ENCODE data around the gene EXOSC9.

Gene EXOSC9

DNA sequence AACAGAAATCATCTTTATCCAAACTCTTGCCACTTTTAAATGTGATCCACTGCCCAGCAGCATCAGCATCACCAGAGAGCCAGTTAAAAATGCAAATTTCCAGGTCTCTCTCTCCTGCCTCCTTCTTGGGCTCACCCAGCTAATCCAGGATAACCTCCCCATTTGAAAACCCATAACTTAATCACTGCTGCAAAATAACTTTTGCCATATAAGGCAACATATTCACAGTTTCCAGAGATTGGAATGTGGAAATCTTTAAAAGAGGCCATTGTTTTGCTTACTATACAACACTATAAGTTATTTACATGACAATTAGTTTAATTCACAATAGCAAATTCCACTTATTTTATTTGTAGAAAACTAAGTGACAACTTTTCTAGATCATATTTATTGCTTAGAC lies 4.8 kb upstream of the EXOSC9 start:
- DNase-seq = no peak
- no peak for TF ChIP-seq GATA1 (IDR thresholded peaks at IDR 0.05; ENCODE audit: low read depth, low read length)
- no peak for TF ChIP-seq POLR2A (IDR thresholded peaks at IDR 0.05; ENCODE audit: low read length)

DNA sequence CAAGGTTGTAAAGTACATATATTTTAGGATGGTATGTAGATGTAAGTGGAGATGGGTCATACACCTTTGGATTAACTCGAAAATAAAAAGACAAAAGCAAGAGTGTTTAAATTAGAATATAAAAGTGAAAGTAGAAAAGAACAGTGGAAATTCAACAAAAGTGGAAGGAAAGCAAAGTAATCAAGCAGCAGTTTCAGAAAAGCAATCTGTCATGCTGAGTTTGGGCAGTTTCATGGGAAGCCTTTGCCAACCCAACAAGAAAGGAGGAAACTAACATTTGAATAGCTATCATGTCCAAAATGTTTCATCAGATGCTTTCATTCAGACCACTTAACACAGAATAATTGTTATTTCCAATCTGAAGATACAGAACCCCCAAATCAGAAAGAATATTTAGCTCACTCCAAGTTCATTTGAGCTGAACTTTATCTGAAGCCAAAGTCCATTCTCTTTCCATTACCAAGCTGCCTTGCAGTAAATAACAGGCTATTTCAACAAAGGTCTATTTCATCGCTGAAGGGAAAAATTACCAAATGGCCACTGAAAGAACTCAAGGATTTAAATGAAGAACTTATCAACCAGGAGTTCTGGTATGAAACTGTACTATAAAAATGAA lies 1.8 kb upstream of the EXOSC9 start:
- peak in 1 of 2 experiments; percentile 65 for DNase-seq
- TF ChIP-seq POLR2A (IDR thresholded peaks at IDR 0.05; ENCODE audit: low read length) (no peak), GATA1 (IDR thresholded peaks at IDR 0.05; ENCODE audit: low read depth, low read length) (no peak)

DNA sequence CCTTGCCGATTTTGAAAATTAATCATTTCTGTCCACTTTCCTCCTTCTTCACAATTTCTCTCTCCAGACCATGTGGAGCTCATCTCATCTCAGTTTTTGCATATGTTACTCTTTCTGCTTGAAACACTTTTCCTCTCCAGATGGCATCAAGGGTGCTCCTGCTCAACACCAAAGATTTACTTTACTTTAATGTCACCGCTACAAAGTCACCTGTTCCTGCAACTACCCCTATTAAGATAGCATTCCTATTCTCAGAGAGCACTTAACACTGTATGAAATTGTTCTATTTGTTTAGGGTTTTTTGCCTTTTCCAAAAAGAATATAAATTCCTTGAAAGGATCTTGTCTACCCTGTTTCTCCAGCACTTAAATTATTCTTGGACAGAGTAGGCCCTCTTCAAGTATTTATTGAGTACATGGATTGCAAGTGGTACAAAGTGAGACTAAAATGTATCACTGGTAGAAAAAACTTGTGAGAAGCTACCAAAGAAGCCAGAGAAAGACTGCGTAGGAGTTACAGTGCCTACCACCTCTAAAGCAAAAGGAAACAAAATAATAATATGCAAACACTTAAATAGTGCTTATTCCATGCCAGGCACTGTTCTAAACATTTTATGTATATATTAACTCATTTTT lies 1.1 kb upstream of the EXOSC9 start:
- peak in 1 of 2 experiments; percentile 61 for DNase-seq
- TF ChIP-seq POLR2A (IDR thresholded peaks at IDR 0.05; ENCODE audit: low read length) = no peak
- no peak for TF ChIP-seq GATA1 (IDR thresholded peaks at IDR 0.05; ENCODE audit: low read depth, low read length)

DNA sequence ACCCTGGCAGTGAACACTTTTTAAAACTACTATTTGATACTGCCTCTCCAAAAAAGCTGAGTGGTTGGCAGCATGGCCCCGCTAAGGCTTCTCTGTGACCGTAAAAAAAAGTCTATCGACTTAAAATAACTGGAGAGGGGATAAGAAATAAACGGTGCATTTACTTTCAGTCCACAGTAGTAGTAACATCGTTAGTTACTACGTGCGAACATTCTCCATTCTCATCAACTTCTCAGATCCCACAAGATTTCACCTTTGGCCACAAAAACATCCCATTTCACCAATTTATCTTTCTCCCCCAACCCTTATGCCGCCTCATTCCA lies 524 bp upstream of the EXOSC9 start:
- no peak for DNase-seq
- TF ChIP-seq POLR2A (IDR thresholded peaks at IDR 0.05; ENCODE audit: low read length) (no peak), GATA1 (IDR thresholded peaks at IDR 0.05; ENCODE audit: low read depth, low read length) (no peak)

DNA sequence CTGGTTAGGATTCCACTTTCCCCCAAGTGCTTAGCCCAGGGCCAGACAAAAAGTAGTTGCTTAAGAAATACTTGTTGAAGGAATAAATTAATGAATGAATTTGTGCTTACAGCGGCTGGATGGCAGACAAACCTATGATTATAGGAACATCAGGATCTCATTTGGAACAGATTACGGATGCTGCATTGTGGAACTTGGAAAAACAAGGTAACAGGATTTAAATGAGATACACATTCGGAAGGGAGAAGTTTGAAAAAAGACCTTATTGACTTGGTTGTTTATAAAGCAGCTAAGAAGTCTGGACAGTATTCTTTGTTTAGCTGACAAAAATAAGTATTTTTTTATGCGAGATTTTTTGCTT lies 572 bp downstream of the EXOSC9 start:
- TF ChIP-seq POLR2A (IDR thresholded peaks at IDR 0.05; ENCODE audit: low read length) (no peak), GATA1 (IDR thresholded peaks at IDR 0.05; ENCODE audit: low read depth, low read length) (no peak)
- DNase-seq = no peak

DNA sequence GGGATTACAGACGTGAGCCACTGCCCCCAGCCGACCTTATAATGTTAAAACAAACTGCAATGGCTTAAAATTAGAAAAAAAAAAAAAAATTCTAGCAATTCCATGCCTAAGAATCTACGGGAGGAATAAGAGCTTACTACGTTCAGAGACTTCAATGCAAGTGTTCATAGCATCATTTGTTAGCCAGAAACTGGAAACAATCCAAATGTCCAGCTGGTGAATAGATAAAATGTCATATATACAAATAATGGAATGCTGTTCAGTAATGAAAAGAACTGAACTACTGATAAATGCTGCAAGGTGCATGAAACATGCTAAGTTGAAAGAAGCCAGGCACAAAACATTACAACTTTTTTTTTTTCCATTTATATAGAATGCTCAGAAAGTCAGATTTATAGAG lies 5.3 kb downstream of the EXOSC9 start:
- TF ChIP-seq GATA1 (IDR thresholded peaks at IDR 0.05; ENCODE audit: low read depth, low read length) (no peak), POLR2A (IDR thresholded peaks at IDR 0.05; ENCODE audit: low read length) (no peak)

DNA sequence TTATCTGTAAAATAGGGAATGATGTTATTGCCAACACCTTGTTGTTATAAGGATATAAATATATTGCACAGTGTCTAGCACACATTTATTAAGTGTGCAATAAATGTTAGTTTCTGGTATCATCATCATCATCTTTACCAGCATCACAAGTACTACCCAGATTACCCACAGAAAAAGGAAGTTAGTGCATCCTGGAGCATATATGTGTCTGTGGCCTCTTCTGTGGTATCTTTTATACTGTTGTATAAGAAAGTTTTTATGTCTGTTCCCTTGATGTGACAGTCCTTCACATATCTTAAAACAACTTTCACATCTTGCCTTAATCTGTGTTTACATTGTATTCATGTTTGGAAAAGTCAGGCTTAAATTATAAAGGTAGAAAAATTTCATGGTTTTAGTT lies 10.0 kb downstream of the EXOSC9 start:
- no peak for TF ChIP-seq GATA1 (IDR thresholded peaks at IDR 0.05; ENCODE audit: low read depth, low read length)
- no peak for TF ChIP-seq POLR2A (IDR thresholded peaks at IDR 0.05; ENCODE audit: low read length)
- no peak for DNase-seq

More for the DNA sequence above, 5.3 kb downstream of the EXOSC9 start:
- peak; percentile 46 to 54 for DNase-seq

DNA sequence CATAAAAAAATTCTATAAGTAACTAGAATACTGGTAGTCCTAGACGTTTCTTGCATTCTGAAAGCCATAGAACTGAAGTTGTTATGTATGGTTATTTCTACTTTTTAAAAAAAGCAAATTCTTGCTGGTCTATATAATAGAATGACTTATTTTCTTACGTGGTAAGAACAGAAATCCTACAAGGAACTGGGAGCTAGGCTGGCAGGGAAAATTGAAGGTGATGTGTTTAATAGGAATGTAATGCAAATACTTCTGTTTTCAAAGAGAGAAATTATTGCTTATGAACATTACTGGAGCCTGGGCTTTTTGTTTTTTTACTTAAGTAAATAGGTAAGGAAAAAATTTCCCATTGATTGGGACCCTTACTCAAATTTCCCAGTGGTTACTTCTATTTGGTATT lies 13.6 kb downstream of the EXOSC9 start:
- DNase-seq = no peak
- TF ChIP-seq GATA1 (IDR thresholded peaks at IDR 0.05; ENCODE audit: low read depth, low read length) (no peak), POLR2A (IDR thresholded peaks at IDR 0.05; ENCODE audit: low read length) (no peak)

DNA sequence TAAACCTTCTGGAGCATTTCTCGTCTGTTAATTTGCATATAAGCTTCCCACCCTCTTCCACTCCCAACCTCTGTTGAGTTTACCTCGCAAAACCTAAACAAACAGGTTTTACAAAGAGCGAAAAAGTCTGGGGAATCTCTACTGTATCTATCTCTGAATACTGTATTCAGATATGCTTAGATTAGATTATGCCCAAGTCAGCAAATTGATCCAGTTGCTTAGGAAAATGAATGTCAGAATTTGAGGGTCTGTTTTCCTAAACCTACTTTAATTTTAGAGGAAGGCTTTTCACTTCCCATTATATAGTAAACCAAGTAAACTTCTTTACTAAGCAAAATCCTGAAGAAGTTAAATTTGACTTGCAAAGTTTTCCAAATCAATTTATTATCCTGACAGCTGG lies 15.9 kb downstream of the EXOSC9 start:
- no peak for DNase-seq
- TF ChIP-seq GATA1 (IDR thresholded peaks at IDR 0.05; ENCODE audit: low read depth, low read length) = no peak
- no peak for TF ChIP-seq POLR2A (IDR thresholded peaks at IDR 0.05; ENCODE audit: low read length)

DNA sequence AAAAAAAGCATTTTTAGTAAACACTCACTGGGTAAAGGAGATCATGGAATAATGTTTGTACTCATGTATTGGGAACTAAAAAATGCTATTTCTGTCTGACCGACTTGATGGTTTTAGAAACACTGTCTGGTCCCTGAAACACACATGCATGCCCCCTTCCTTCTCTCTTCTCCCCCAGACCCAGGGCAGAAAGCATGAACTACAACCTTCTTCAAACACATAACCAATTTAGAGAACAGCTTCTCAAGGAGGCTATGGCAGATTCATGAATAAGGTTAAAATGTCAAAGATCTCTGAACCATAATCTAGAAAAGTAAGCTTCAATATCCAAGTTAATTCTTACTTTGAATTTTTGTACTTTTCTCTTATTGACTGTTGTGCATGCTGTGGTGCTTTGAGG lies 16.6 kb downstream of the EXOSC9 start:
- TF ChIP-seq POLR2A (IDR thresholded peaks at IDR 0.05; ENCODE audit: low read length) (no peak), GATA1 (IDR thresholded peaks at IDR 0.05; ENCODE audit: low read depth, low read length) (no peak)
- no peak for DNase-seq

DNA sequence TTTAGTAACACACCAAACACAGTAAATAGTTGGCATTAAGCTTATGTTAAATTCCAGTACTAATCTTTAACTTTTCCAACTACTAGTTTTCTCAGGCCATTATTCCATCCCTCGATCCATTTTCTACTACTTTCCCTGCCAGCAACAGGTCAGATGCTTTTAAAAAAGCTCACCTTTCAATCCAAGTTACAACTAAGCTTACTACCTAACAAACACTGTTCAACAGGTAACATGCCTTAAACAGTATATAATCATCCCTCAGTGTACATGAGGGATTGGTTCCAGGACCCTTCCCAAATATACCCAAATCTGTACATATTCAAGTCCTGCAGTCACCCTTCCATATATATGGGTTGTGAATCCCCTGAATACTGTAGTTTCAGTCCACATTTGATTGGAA lies 17.1 kb downstream of the EXOSC9 start:
- no peak for DNase-seq
- TF ChIP-seq POLR2A (IDR thresholded peaks at IDR 0.05; ENCODE audit: low read length) (no peak), GATA1 (IDR thresholded peaks at IDR 0.05; ENCODE audit: low read depth, low read length) (no peak)

DNA sequence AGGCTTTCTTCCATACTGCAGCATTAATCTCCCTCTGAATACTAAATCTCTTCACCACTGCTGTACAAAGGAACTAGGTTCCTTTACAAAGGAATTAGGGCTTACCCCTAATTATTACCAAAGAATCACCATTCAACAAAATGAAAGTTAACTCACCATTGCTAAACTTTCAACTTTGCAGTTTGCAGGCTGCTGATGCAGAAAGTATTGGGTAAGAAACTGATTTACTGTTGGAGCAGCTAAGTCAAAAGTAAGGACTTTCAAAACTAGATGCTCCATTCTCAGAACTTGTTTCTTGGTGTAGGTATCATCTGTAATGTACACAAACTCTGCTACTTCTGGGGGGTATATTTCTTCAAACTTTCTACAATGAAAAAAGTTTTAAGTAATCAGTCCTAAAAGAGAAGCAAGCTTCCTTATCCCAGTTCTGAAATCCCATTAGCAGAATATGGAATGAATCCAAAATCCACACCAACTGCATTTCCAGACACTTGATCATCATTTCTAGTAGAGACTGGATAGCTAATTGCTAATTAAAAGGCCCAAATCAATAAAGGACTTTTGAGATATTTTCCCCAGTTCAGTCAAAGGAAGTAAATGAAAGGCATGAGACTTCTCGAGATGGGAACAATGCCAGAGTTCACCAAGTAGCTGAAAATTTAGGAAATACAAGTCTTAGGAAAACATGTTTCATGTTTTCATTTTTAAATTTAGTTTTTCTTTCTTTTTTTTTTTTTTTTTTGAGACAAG lies 18.3 kb downstream of the EXOSC9 start:
- TF ChIP-seq GATA1 (IDR thresholded peaks at IDR 0.05; ENCODE audit: low read depth, low read length) (no peak), POLR2A (IDR thresholded peaks at IDR 0.05; ENCODE audit: low read length) (no peak)
- no peak for DNase-seq

DNA sequence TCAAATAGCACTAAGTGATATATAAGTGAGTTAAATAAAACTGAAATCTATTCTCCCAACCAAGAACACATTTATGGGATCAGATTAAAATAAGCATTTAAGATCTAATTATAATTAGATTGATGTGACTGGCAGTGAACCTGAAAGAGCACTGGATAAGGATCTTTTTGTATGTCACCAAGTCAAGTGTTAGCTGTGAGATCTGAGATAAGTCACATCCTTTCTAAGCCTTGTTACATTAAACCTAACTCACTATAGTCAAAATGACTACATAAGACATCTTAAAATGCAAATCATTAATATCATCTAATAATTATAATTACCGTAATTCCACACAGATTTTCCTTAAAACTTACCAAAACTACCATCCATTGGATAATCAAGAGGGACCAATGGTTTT lies 20.9 kb downstream of the EXOSC9 start:
- TF ChIP-seq POLR2A (IDR thresholded peaks at IDR 0.05; ENCODE audit: low read length) (no peak), GATA1 (IDR thresholded peaks at IDR 0.05; ENCODE audit: low read depth, low read length) (no peak)
- no peak for DNase-seq

DNA sequence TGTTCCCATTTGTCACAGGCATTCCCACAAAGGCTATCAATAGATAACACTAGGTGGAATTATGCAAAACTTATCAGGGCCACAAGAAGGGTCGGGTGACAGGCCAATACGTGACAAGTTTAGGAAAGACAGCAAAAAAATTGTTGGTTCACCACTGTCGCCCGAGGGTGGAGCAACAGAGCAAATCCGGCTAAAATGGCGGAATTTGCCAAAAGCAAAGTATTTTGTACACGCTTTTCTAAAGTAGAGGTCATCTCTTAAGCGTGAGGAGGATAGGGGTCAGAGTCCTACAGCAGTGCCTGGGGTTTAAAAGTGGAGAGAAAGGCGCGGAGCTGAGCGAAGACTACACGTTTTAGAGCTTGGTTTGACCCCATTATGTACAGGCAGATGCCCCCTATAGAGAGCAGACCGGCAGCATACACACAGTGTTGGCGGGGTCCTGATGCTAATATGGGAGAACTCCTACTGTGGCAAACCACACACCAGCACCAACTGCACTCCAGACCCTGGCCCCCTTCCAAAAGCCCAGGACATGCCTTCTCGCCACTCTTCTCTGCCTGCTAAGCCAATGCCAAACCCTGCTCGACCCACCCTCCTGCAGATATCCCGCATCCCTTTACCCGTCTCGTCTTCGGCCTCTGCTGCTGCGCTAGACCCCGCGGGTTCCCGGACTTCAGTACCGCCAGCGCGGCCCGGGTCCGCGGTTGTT lies 21.8 kb downstream of the EXOSC9 start:
- peak; percentile 86 to 88 for DNase-seq
- TF ChIP-seq GATA1 (IDR thresholded peaks at IDR 0.05; ENCODE audit: low read depth, low read length) (no peak), POLR2A (IDR thresholded peaks at IDR 0.05; ENCODE audit: low read length) (no peak)

Data from erythroblast (primary cell).